Peyer's patch (tissue), 4 donors: ENCODE data around the gene UBL7. TPM values are rescaled to one million over a fixed set of nuclear protein-coding genes. Genes with fewer than 3 reads are reported as not detected.
A peak's percentile ranks its signal among the peaks of the same experiment; 100 is the strongest.

ENCODE experiments used
- DNase-seq, 3 donors: peaks; one replicate each; pipeline ENCODE4 v3.0.0-alpha.2; 2017 to 2019
- H3K27ac ChIP-seq, 4 donors: fragments of 200-600 bp; sonication (generic); one replicate each; pipeline ENCODE4 v1.5.1; 2016 to 2019
- H3K27me3 ChIP-seq, 2 donors: fragments of 200-600 bp; sonication (generic); one replicate each; pipeline ENCODE4 v1.5.1; 2019
- H3K36me3 ChIP-seq, 3 donors: fragments of 200-600 bp; sonication (generic); one replicate each; pipeline ENCODE4 v1.5.1; 2016 to 2019
- H3K4me1 ChIP-seq, 4 donors: fragments of 200-600 bp; sonication (generic); one replicate each; pipeline ENCODE4 v1.5.1; 2016 to 2019
- H3K4me3 ChIP-seq, 4 donors: fragments of 200-600 bp; sonication (generic); 1 replicate in 3 of 4; 2 replicates in 1 of 4; pipeline ENCODE4 v1.5.1; 2016 to 2019; ENCODE audit warnings: mild to moderate bottlenecking in 1 of 4
- H3K9me3 ChIP-seq, 4 donors: fragments of 200-600 bp; sonication (generic); one replicate each; pipeline ENCODE4 v1.5.1; 2016 to 2019; ENCODE audit warnings: mild to moderate bottlenecking in 1 of 4
- POLR2A ChIP-seq, 2 donors: fragments of 450-650 bp; IDR thresholded peaks; one replicate each; pipeline ENCODE4 v1.5.1; 2017; ENCODE audit warnings: antibody characterized with exemption in 2 of 2, mild to moderate bottlenecking in 2 of 2, moderate library complexity in 2 of 2
- total RNA-seq, 4 donors: library from RNA; depleted of rRNA; stranded (reverse); fragments of >200 nt; gene quantifications; one replicate each; pipeline ENCODE4 v1.1.0, GENCODE V29; 2016
- TF ChIP-seq, protein P1 (sequence below), 6 experiments: fragments of 450-650 bp in 4 of 6; fragments of 200-600 bp in 2 of 6; sonication (generic) in 1 of 6; IDR thresholded peaks; one replicate each; pipeline ENCODE4 v1.5.1; 2017 to 2019; ENCODE audit warnings: antibody characterized with exemption in 6 of 6, mild to moderate bottlenecking in 3 of 6, moderate library complexity in 1 of 6

Gene UBL7
- total RNA-seq, 4 donors from 2014 or later = 22.3 to 39.6 (median 32.6) TPM

DNA sequence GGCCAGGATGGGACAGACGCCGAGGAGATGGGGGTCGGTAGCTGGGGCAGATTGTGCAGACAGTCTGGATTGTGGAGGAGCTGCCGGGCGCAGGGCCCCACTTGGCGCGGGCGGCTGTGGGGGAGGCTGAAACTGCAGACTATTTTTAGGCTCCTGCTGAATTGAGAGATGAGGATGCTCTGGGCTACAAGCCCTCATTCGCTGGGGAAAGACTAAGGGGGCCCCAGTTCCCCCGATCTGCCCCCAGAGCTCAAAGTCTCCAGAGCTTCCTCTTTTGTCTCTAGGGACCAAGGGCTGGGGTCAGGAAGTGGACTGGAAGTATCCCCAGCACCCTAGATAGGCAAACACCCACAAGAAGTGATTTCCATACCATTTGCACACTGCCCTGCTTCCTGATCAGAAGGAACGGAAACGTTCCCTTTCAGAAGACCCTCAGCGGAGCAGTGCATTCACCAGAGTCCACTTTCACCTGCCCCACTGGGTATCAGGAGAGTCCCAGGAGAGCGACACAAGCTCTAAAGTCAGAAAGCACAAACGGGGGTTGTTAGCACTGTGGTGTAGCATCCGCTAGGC, 56.9 kb downstream of the UBL7 start:
- peak overlapping the region; percentile 36 to 83 (median 64) for H3K27ac ChIP-seq
- peaks cover 0 to 50% (median 30%) of the 10 kb centered on the region in 4 donors for H3K4me1 ChIP-seq
- no peaks in the 10 kb centered on the region for H3K36me3 ChIP-seq
- peak overlapping the region in 1 of 4 donors; percentile 21 for H3K4me3 ChIP-seq
- no peaks in the 10 kb centered on the region for H3K9me3 ChIP-seq
- DNase-seq = peak in 2 of 3 donors; percentile 58 to 59
- no peaks in the 10 kb centered on the region for H3K27me3 ChIP-seq
- TF ChIP-seq POLR2A (IDR thresholded peaks at IDR 0.05) = no peak
- TF ChIP-seq, protein P1, sequence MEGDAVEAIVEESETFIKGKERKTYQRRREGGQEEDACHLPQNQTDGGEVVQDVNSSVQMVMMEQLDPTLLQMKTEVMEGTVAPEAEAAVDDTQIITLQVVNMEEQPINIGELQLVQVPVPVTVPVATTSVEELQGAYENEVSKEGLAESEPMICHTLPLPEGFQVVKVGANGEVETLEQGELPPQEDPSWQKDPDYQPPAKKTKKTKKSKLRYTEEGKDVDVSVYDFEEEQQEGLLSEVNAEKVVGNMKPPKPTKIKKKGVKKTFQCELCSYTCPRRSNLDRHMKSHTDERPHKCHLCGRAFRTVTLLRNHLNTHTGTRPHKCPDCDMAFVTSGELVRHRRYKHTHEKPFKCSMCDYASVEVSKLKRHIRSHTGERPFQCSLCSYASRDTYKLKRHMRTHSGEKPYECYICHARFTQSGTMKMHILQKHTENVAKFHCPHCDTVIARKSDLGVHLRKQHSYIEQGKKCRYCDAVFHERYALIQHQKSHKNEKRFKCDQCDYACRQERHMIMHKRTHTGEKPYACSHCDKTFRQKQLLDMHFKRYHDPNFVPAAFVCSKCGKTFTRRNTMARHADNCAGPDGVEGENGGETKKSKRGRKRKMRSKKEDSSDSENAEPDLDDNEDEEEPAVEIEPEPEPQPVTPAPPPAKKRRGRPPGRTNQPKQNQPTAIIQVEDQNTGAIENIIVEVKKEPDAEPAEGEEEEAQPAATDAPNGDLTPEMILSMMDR (IDR thresholded peaks at IDR 0.05) = no peak

DNA sequence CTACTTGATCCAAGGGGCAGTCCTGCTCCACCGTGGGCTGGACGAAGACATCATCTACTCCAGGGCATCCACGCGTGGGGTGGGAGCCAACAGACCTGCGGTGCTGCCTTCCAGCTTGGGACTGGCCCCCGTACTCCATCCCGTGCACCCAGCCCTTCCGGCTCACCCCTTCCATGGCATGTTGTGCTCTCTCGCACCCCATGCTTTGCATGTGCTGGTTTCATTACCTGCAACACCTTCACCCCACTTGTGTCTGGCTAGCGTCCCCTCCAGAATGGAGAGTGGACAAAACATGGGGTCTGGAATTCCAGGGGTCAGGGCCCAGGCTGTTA, 57.4 kb downstream of the UBL7 start:
- H3K9me3 ChIP-seq = no peaks in the 10 kb centered on the region
- no peaks in the 10 kb centered on the region for H3K27me3 ChIP-seq
- H3K36me3 ChIP-seq = no peaks in the 10 kb centered on the region
- H3K4me1 ChIP-seq = peaks cover 0 to 50% (median 30%) of the 10 kb centered on the region in 4 donors
- H3K27ac ChIP-seq = peak overlapping the region; percentile 36 to 83 (median 64)
- TF ChIP-seq, protein P1 (IDR thresholded peaks at IDR 0.05) = no peak
- TF ChIP-seq POLR2A (IDR thresholded peaks at IDR 0.05) = no peak
- peak overlapping the region in 1 of 4 donors; percentile 21 for H3K4me3 ChIP-seq
- peak in 2 of 3 donors; percentile 54 to 57 for DNase-seq

DNA sequence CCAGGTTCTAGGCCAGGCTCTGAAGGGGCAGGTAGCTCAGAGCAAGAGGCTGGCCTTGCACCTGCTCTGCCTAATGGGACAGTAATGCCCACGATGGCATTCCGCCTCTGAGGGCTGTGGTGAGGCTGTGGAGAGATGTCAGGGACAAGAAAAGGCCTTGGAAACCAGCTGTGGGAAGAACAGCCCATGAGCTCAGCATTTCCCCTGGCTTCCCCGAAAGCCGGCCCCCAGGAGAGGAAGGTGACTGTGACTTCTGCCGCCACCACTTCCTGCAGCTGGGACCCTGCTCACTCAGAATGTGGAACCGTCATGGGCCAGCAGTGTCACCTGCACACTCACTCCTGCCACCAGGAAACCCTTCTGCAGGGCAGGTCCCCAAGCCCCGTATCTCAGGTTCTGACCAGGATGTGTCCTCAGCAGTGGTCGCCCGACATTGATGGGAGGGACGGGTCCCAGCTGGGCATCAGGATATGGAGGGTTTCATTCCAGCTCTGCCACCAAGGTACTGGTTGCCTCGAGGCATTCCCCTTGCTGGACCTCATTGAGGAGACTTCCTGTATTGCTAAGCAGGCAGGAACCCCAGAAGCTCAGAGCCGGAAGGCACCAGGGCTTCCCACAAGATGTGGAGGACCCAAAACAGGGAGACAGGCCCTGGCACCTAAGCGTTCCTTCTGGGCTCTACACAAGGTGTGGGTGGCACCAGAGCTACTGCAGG, 57.9 kb downstream of the UBL7 start:
- Histone ChIP-seq H3K27ac (peak overlapping the region; percentile 36 to 83 (median 64)), H3K9me3 (no peaks in the 10 kb centered on the region), H3K27me3 (no peaks in the 10 kb centered on the region), H3K36me3 (no peaks in the 10 kb centered on the region), H3K4me3 (peak overlapping the region in 1 of 4 donors; percentile 21), H3K4me1 (peaks cover 0 to 52% (median 30%) of the 10 kb centered on the region in 4 donors)
- peak in 2 of 3 donors; percentile 93 to 94 for DNase-seq
- TF ChIP-seq, protein P1 (IDR thresholded peaks at IDR 0.05) = peak in 1 of 6 experiments; percentile 8
- no peak for TF ChIP-seq POLR2A (IDR thresholded peaks at IDR 0.05)

DNA sequence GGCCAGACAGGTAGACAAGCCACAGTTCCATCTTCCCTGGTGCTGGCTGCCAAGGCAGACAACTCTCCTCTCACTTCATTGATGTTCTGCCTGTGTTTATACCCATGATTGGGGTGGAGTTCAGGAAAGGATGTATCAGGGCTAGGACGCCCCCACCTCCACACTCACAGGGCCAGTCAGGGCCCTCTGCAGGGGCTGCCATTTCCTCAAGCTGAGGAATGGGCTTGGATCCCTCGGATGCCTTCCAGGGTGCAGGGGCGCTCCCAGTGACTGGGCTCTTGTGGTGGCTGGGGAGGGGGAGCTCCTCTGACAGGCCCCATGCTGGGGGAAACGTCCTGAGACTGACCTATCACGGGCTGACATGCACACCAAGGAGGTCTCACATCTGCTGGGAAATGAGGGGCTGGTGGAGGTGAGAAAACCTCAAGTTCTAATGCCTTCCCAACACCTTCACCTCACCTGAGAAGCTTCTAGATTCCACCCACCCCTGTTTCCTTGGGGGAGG, 58.6 kb downstream of the UBL7 start:
- Histone ChIP-seq H3K27ac (peak overlapping the region; percentile 36 to 83 (median 64)), H3K36me3 (no peaks in the 10 kb centered on the region), H3K9me3 (no peaks in the 10 kb centered on the region), H3K4me1 (peaks cover 0 to 58% (median 34%) of the 10 kb centered on the region in 4 donors), H3K4me3 (no peak overlapping the region), H3K27me3 (no peaks in the 10 kb centered on the region)
- TF ChIP-seq, protein P1 (IDR thresholded peaks at IDR 0.05) = no peak
- no peak for TF ChIP-seq POLR2A (IDR thresholded peaks at IDR 0.05)
- no peak for DNase-seq

DNA sequence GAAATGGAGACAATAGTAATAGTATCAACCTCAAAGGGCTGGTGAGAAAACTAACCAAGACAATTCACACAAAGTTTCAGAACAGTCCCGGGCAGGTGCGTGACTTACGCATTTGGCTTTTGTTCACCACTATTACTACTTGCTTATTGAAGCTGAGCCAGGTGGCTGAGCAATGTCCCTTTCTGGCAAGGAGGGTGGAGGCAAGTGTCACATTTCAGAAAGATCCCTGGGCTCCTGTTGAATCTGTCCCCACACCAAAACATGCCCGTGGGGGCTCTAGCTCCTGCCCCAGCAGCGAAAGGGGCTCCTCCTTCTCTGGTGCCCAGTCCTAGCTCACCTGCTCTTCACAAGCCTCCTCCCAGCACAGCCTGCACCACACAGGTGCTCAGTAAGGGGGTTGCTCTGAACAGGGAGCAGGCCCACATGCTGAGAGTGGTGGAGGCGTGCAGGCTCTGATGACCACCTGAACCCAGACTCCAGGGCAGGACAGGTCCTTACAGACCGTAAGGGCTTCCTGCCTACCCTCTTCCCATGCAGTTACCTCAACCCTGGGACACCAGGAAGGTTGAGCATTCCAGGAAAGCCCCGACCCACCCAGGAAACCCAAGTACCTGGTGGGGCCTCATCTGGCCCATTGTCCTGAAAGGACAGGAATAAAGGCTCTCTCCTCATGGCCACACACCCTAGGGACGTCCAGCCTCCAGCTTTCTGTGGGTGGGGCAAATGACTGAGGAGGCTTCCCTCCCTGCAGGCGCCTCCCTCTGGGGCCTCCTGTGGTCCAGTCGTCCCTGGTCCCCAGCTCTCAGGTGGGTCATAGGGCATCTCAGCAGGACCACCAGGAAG, 59.8 kb downstream of the UBL7 start:
- DNase-seq = peak in 2 of 3 donors; percentile 58 to 66
- TF ChIP-seq POLR2A (IDR thresholded peaks at IDR 0.05) = no peak
- TF ChIP-seq, protein P1 (IDR thresholded peaks at IDR 0.05) = no peak
- H3K36me3 ChIP-seq = no peaks in the 10 kb centered on the region
- no peak overlapping the region for H3K4me3 ChIP-seq
- peaks cover 0 to 61% (median 42%) of the 10 kb centered on the region in 4 donors for H3K4me1 ChIP-seq
- no peaks in the 10 kb centered on the region for H3K27me3 ChIP-seq
- H3K9me3 ChIP-seq = no peaks in the 10 kb centered on the region
- peak overlapping the region in 3 of 4 donors; percentile 25 to 83 (median 71) for H3K27ac ChIP-seq
